HG02623 (cell line): Measurements from ENCODE around the gene MIB2.

ENCODE experiments used
- ATAC-seq: cut with Tn5 transposase; IDR thresholded peaks from one replicate; pipeline ENCODE4 v1.9.1; 2021; ENCODE audit warnings: moderate library complexity; ENCODE audit not compliant: unreplicated experiment

The MIB2 gene

DNA sequence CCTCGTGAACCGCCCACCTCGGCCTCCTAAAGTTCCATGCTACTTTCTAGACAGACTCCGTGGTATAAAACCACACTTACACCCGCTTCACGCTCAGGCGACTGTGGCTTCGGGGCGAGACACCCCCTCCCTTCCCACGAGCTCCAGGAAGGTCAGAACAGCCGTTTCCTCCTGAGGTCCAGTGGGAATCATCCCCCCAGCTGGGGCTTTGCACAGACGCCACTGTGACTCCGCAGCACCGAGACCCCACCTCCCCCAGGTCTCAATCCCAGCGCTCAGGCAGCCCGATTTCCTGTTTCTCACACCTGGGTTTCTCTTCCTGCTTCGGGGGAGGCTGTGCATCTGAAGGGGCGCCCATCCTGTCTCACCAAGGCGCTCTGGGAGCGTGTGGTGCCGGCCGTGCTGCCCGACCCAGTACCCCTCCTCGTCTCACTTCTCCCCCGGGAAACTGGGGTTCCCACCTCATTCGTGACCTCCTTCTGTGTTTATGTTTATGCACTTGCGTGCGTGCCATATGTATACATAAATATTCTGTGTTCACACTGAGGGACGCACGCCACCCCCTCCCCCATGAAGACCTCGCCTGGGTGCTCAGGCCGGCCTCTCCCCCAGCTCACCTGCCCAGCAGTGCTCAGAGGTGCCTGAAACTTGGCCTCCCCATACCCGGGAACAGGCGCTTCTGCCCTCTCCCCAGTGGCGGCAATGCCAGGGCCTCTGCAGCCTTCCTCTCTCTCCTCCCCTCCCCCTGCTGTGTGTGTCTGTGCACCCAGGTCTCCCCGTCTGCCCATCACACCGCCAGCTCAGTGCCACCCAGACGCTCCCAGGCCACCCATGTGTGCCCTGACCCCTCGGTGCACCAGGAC, 62.6 kb downstream of the MIB2 start:
- peak; percentile 51 for ATAC-seq

DNA sequence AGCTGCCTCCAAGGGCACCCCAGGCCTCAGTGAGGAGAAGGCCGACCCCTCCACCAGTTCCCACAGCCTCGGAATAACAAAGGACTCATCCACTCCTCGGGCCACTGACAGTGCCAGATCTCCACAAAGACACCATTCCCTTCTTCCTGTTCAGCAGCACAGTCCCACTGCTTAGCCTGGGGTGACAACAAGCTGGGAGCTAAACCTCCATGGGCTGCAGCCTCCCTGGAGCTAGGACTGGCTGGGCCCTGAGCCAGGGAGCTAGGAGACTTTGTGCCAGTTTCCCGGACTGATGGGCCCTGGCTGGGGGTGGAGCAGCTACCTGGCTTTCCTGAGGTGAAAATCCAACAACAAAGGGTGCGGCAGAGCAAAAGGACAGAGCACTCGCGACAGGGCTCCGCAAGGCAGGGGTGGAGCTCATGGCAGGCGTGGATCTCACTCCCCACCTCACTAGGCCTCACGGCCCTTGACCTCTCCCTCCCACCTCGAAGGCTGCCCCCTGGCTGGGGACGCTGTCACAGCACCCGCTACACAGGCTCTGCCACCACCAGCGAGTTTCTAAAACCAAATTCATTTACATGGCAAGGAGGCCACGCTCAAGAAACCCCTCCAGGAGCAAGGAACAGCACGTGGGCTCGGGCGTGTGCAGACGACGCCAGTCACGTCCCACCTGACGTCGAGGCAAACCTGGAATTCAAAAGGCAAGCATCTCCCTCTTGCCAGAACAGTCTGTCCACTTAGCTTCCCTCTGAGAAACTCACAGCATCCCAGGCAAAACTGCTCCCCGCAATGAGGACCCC, 63.5 kb downstream of the MIB2 start:
- ATAC-seq = peak; percentile 15
